Nephron progenitor cell (in vitro differentiated cells): ENCODE results near the gene PDGFB.

Experiments
- DNase-seq: peaks from one replicate; pipeline ENCODE4 v3.0.0; 2021
- H3K27ac Mint-ChIP-seq: 2 replicates; pipeline ENCODE4 v1.8.0; 2021; ENCODE audit warnings: mild to moderate bottlenecking, moderate library complexity, mixed read lengths
- H3K27me3 Mint-ChIP-seq: 2 replicates; pipeline ENCODE4 v1.8.0; 2021; ENCODE audit warnings: mild to moderate bottlenecking, low read depth, mixed read lengths; ENCODE audit not compliant: poor library complexity
- H3K36me3 Mint-ChIP-seq: 2 replicates; pipeline ENCODE4 v1.8.0; 2021; ENCODE audit warnings: low read depth, mixed read lengths
- H3K4me1 Mint-ChIP-seq: 2 replicates; pipeline ENCODE4 v1.8.0; 2021; ENCODE audit warnings: mixed read lengths
- H3K4me3 Mint-ChIP-seq: 2 replicates; pipeline ENCODE4 v1.8.0; 2021; ENCODE audit warnings: mild to moderate bottlenecking, moderate library complexity, mixed read lengths
- H3K9me3 Mint-ChIP-seq: 2 replicates; pipeline ENCODE4 v1.8.0; 2021; ENCODE audit warnings: mild to moderate bottlenecking, moderate library complexity, mixed read lengths
- CTCF ChIP-seq: fragments of 200-600 bp; sonication (generic); IDR thresholded peaks from 2 replicates; pipeline ENCODE4 v1.5.0; 2021; ENCODE audit warnings: antibody characterized with exemption

PDGFB gene

DNA sequence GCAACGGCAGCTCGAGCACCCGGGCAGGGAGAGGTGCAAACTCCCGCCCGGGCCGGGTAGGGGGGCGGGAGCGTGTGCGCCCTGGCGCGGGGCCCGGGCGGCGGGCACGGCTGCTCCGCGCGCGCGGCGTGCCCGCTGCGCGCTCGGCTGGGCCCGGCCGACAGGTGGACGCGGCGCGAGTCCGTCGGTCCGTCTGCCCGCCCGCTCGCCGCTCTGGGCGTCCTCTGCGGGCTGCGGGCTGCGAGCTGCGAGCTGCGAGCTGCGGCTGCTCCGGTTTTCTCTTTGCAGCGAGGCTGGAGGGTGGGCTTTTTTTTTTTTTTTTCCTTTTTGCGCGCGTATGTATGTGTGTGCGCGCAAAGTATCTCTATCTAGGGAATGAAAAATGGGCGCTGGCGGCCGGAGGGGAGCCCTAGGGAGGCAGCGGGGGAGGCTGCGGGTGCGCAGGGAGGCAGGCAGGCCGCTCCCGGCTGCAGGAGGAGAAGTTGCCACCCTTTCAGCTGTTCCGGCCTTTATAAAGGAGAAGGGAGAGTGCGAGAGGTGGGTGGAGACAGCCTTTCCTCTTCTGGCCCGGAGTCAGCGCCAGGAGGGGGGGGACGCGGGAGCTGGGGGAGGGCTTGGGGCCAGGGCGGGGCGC is at the start of gene PDGFB:
PDGFB (minus strand) TSS at position 487 of the 634 bp plus-strand sequence. CDS start 1,019 bp downstream, outside the sequence.
- peaks cover 77% of the 10 kb centered on the region for H3K27me3 Mint-ChIP-seq
- H3K4me3 Mint-ChIP-seq = peak within 1 kb of the TSS; percentile 86
- DNase-seq = peak; percentile 26
- peaks cover 37% of the 10 kb centered on the region for H3K4me1 Mint-ChIP-seq
- no peak within 1 kb of the TSS for H3K27ac Mint-ChIP-seq
- TF ChIP-seq CTCF = no peak
- H3K36me3 Mint-ChIP-seq = no peaks in the 10 kb centered on the region
- no peaks in the 10 kb centered on the region for H3K9me3 Mint-ChIP-seq

- no peak for DNase-seq
- H3K9me3 Mint-ChIP-seq = no peaks in the 10 kb centered on the region
- H3K36me3 Mint-ChIP-seq = no peaks in the 10 kb centered on the region
- H3K27ac Mint-ChIP-seq = no peak overlapping the region
- H3K27me3 Mint-ChIP-seq = peaks cover 6% of the 10 kb centered on the region
- H3K4me3 Mint-ChIP-seq = no peak overlapping the region
- peaks cover 53% of the 10 kb centered on the region for H3K4me1 Mint-ChIP-seq
- no peak for TF ChIP-seq CTCF
Measured at GRCh38 chr22:39293766-39294368, 49.1 kb upstream of the PDGFB start.

- no peaks in the 10 kb centered on the region for H3K9me3 Mint-ChIP-seq
- peak overlapping the region; percentile 60 for H3K27ac Mint-ChIP-seq
- DNase-seq = peak; percentile 68
- no peak for TF ChIP-seq CTCF
- H3K4me1 Mint-ChIP-seq = peaks cover 47% of the 10 kb centered on the region
- H3K36me3 Mint-ChIP-seq = no peaks in the 10 kb centered on the region
- H3K27me3 Mint-ChIP-seq = peaks cover 6% of the 10 kb centered on the region
- H3K4me3 Mint-ChIP-seq = no peak overlapping the region
Measured at GRCh38 chr22:39292561-39293074, 47.8 kb upstream of the PDGFB start.

DNA sequence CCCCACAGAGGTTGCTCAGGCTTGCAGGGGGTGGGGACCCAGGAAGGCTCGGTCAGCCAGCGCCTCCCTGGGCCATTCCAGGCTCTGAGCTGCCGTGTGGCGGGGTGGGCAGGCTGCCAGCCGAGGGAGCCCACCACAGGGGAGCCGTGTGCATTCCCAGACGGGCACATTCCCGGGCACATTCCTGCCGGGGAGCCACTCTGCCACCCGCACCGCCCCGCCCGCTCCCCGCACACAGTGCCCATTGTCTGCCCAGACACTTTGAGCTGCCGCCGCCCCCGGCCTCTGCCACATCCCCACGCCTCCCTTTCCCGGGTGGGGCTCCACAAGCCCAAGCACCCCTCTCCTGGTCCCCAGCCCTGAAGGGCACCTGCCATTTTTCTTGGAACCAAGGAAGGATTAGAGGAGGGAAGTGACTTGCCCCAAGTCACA is 47.3 kb upstream of the PDGFB start:
- H3K4me3 Mint-ChIP-seq = no peak overlapping the region
- peaks cover 53% of the 10 kb centered on the region for H3K4me1 Mint-ChIP-seq
- no peak for DNase-seq
- peaks cover 6% of the 10 kb centered on the region for H3K27me3 Mint-ChIP-seq
- no peaks in the 10 kb centered on the region for H3K9me3 Mint-ChIP-seq
- no peaks in the 10 kb centered on the region for H3K36me3 Mint-ChIP-seq
- H3K27ac Mint-ChIP-seq = no peak overlapping the region
- no peak for TF ChIP-seq CTCF

DNA sequence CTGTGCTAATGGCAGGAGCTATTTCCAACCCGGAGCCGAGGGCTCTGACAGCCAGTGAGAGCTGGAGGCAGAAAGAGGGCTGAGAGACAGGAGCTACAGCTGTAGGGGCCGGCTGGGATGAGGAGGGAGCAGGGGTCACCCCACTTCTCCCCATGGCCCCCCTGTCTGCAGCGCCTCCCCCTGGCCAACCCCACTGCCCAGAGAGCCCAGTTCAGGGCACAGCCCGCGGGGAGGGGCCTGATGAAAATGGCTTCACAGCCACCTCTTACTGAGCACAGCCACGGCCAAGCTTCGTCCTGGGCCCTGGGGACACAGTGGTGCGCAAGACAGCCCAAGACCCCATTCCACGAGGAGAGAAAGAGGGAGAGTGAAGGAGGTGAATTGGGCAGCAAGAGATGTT is 46.7 kb upstream of the PDGFB start:
- H3K4me1 Mint-ChIP-seq = peaks cover 56% of the 10 kb centered on the region

More for the DNA sequence above, 46.7 kb upstream of the PDGFB start:
- H3K4me3 Mint-ChIP-seq = no peak overlapping the region
- no peak overlapping the region for H3K27ac Mint-ChIP-seq
- no peaks in the 10 kb centered on the region for H3K36me3 Mint-ChIP-seq
- DNase-seq = no peak
- H3K27me3 Mint-ChIP-seq = peaks cover 6% of the 10 kb centered on the region
- H3K9me3 Mint-ChIP-seq = no peaks in the 10 kb centered on the region
- no peak for TF ChIP-seq CTCF
